ENCODE data around the gene ERICH3. TPM values are rescaled to one million over a fixed set of nuclear protein-coding genes. Genes with fewer than 3 reads are reported as not detected.

ERICH3 gene
- total and polyA plus RNA-seq, 2 experiments from 2014 or later, result 0.47 TPM; not detected in 1

GRCh38 chr1:74522148-74522547, 151.4 kb downstream of the ERICH3 start:
- Histone ChIP-seq H3K4me1 (ENCODE audit: insufficient read depth) (no peaks in the 10 kb centered on the region), H4K20me1 (ENCODE audit: insufficient read depth, poor library complexity, severe bottlenecking) (no peaks in the 10 kb centered on the region), H3K4me2 (no peak overlapping the region), H3K36me3 (replicated peaks; ENCODE audit: insufficient read depth, low read depth) (no peaks in the 10 kb centered on the region), H3K27ac (no peak overlapping the region), H3K27me3 (no peaks in the 10 kb centered on the region), H3K79me2 (no peaks in the 10 kb centered on the region), H3K9me2 (replicated peaks; ENCODE audit: insufficient read depth) (no peaks in the 10 kb centered on the region), H3K9me3 (ENCODE audit: low read depth) (no peaks in the 10 kb centered on the region), H3K4me3 (no peak overlapping the region), H2AFZ (no peak overlapping the region)
- TF ChIP-seq, protein P1, sequence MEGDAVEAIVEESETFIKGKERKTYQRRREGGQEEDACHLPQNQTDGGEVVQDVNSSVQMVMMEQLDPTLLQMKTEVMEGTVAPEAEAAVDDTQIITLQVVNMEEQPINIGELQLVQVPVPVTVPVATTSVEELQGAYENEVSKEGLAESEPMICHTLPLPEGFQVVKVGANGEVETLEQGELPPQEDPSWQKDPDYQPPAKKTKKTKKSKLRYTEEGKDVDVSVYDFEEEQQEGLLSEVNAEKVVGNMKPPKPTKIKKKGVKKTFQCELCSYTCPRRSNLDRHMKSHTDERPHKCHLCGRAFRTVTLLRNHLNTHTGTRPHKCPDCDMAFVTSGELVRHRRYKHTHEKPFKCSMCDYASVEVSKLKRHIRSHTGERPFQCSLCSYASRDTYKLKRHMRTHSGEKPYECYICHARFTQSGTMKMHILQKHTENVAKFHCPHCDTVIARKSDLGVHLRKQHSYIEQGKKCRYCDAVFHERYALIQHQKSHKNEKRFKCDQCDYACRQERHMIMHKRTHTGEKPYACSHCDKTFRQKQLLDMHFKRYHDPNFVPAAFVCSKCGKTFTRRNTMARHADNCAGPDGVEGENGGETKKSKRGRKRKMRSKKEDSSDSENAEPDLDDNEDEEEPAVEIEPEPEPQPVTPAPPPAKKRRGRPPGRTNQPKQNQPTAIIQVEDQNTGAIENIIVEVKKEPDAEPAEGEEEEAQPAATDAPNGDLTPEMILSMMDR (IDR thresholded peaks at IDR 0.05; ENCODE audit: poor library complexity), result no peak
- TF ChIP-seq EZH2 (IDR thresholded peaks at IDR 0.05; ENCODE audit: borderline replicate concordance) (no peak), EZH2phosphoT487 (IDR thresholded peaks at IDR 0.05; ENCODE audit: low read depth, severe bottlenecking, unreplicated experiment) (no peak)
- DNase-seq (ENCODE audit: low spot score), result no peak
- WGBS (ENCODE audit: low lambda C conversion rate, missing lambda C conversion rate), result 32% methylated on average over 4 of the region's 4 CpGs

Other genes starting within 250 kb of the ERICH3 start
- not detected in 2 replicates for gene LRRC53, start 161.2 kb downstream of the ERICH3 start, total RNA-seq
- not detected in 2 replicates for gene LRRC53, start 161.2 kb downstream of the ERICH3 start, polyA plus RNA-seq
- 3.4 and 3.5 TPM in 2 replicates for gene CRYZ, start 59.3 kb upstream of the ERICH3 start, total RNA-seq
- gene CRYZ, start 59.3 kb upstream of the ERICH3 start, polyA plus RNA-seq, result 1.8 and 3.8 TPM in 2 replicates
- 0.04 and 0.33 TPM in 2 replicates for gene TYW3, start 59.4 kb upstream of the ERICH3 start, total RNA-seq
- 0.42 TPM in 1 of 2 replicates, not detected in the other for gene TYW3, start 59.4 kb upstream of the ERICH3 start, polyA plus RNA-seq